K562 (cell line): ENCODE results near the gene TRABD2B. TPM values are rescaled to one million over a fixed set of nuclear protein-coding genes. Genes with fewer than 3 reads are reported as not detected.

Experiments
- BCL6 ChIP-seq: fragments of 250-450 bp; sonication (Bioruptor Pico); IDR thresholded peaks from 2 replicates; pipeline ENCODE4 v1.4.0; 2020
- ESRRA ChIP-seq: fragments of 450-650 bp; IDR thresholded peaks from 2 replicates; pipeline ENCODE4 v1.6.1; 2014; ENCODE audit warnings: low read depth, mild to moderate bottlenecking, moderate library complexity, borderline replicate concordance
- GATAD2A ChIP-seq: fragments of 450-650 bp; IDR thresholded peaks from 2 replicates; pipeline ENCODE4 v1.6.1; 2017
- HDAC6 ChIP-seq: IDR thresholded peaks from 2 replicates; pipeline ENCODE4 v1.6.1; 2012; ENCODE audit warnings: low read depth, mild to moderate bottlenecking, control low read depth, inconsistent platforms, low read length, moderate library complexity
- HES1 ChIP-seq: fragments of 450-650 bp; IDR thresholded peaks from 2 replicates; pipeline ENCODE4 v1.6.1; 2016; ENCODE audit warnings: low read depth, mild to moderate bottlenecking, moderate library complexity
- HMG20B ChIP-seq: fragments of 250-450 bp; sonication (Bioruptor Pico); IDR thresholded peaks from 2 replicates; pipeline ENCODE4 v1.5.0; 2021; ENCODE audit warnings: mild to moderate bottlenecking
- HNRNPK ChIP-seq: fragments of 200-400 bp; formaldehyde crosslinking; IDR thresholded peaks from one replicate; pipeline ENCODE4 v1.6.1; 2018; ENCODE audit warnings: mild to moderate bottlenecking, low read depth, low read length; ENCODE audit not compliant: poor library complexity, severe bottlenecking
- NFIC ChIP-seq: fragments of 450-650 bp; IDR thresholded peaks from 2 replicates; pipeline ENCODE4 v1.6.1; 2017; ENCODE audit warnings: mild to moderate bottlenecking, inconsistent platforms
- RBFOX2 ChIP-seq: fragments of 200-400 bp; formaldehyde crosslinking; IDR thresholded peaks from 2 replicates; pipeline ENCODE4 v1.6.1; 2017; ENCODE audit warnings: low read depth, mild to moderate bottlenecking, low read length, moderate library complexity
- RFX1 ChIP-seq: fragments of 450-650 bp; IDR thresholded peaks from 2 replicates; pipeline ENCODE4 v1.6.1; 2016; ENCODE audit warnings: mild to moderate bottlenecking, moderate library complexity
- SRF ChIP-seq, 2 experiments: fragments of 250-450, 450-650 bp in 1 of 2; sonication (Bioruptor Pico) in 1 of 2; sonication (generic) in 1 of 2; formaldehyde crosslinking; IDR thresholded peaks; 2 replicates each; pipeline versions ENCODE4 v1.5.0 to v1.5.1; 2020 to 2022; ENCODE audit warnings: mild to moderate bottlenecking in 1 of 2, missing genetic modification reagents in 1 of 2
- SUPT5H ChIP-seq: fragments of 450-650 bp; IDR thresholded peaks from 2 replicates; pipeline ENCODE4 v1.6.1; 2016
- WHSC1 ChIP-seq: IDR thresholded peaks from one replicate; pipeline ENCODE4 v1.6.1; 2012; ENCODE audit warnings: low read length, control low read depth, inconsistent platforms
- ZBTB12 ChIP-seq: fragments of 250-450 bp; sonication (Bioruptor Pico); IDR thresholded peaks from 2 replicates; pipeline ENCODE4 v1.4.0; 2020
- ZBTB49 ChIP-seq: sonication (generic); formaldehyde crosslinking; IDR thresholded peaks from 2 replicates; pipeline ENCODE4 v1.8.0; 2022; ENCODE audit warnings: missing genetic modification reagents, mild to moderate bottlenecking, borderline replicate concordance
- ZNF197 ChIP-seq: fragments of 200-800 bp; sonication (Bioruptor generic); IDR thresholded peaks from 2 replicates; pipeline ENCODE4 v1.6.1; 2016; ENCODE audit warnings: low read depth, missing genetic modification characterization, missing compliant biosample characterization
- ZNF274 ChIP-seq: IDR thresholded peaks from 2 replicates; pipeline ENCODE4 v1.6.1; 2011; ENCODE audit warnings: low read depth, mild to moderate bottlenecking, low read length, moderate library complexity, borderline replicate concordance
- ZNF280B ChIP-seq: fragments of 250-450 bp; sonication (Bioruptor Pico); IDR thresholded peaks from 2 replicates; pipeline ENCODE4 v1.5.1; 2021; ENCODE audit warnings: mild to moderate bottlenecking
- ZNF445 ChIP-seq: fragments of 250-450 bp; sonication (Bioruptor Pico); IDR thresholded peaks from 2 replicates; pipeline ENCODE4 v1.4.0; 2020; ENCODE audit warnings: low read depth, mild to moderate bottlenecking, moderate library complexity
- ZNF668 ChIP-seq: fragments of 250-450 bp; sonication (Bioruptor Pico); IDR thresholded peaks from 2 replicates; pipeline ENCODE4 v1.8.0; 2022; ENCODE audit warnings: mild to moderate bottlenecking, inconsistent platforms
- ZNF699 ChIP-seq: fragments of 250-450 bp; sonication (Bioruptor Pico); IDR thresholded peaks from 2 replicates; pipeline ENCODE4 v1.8.0; 2021; ENCODE audit warnings: mild to moderate bottlenecking, moderate library complexity; ENCODE audit not compliant: insufficient replicate concordance
- polyA plus RNA-seq, 8 experiments: library from polyadenylated mRNA; depleted of rRNA in 4 of 8; stranded (reverse) in 5 of 8; unstranded in 3 of 8; fragments of >200 nt; fragmentation: Nextera tagmentation in 2 of 8; fragmentation: Illumina TruSeq in 1 of 8; extraction: Ambion mirVana in 2 of 8; extraction: Trizol in 1 of 8; gene quantifications; 2 replicates each; pipeline versions ENCODE4 v1.2.1 to v1.2.3, GENCODE V29; 2011 to 2014; ENCODE audit warnings: inconsistent platforms in 1 of 8, missing spikeins in 1 of 8
- total RNA-seq, 7 experiments: library from RNA; depleted of rRNA in 6 of 7; stranded (reverse); fragments of >200 nt in 6 of 7; fragmentation: Illumina TruSeq in 2 of 7; extraction: Trizol in 2 of 7; gene quantifications; 2 replicates each; pipeline versions ENCODE4 v1.2.1 to v1.2.3, GENCODE V29; 2011 to 2021; ENCODE audit warnings: low replicate concordance in 1 of 7
- TF ChIP-seq, protein P1 (sequence below): fragments of 250-450 bp; sonication (Bioruptor Pico); IDR thresholded peaks from 2 replicates; pipeline ENCODE4 v1.8.0; 2022; ENCODE audit warnings: moderate library complexity, mild to moderate bottlenecking, inconsistent platforms
- TF ChIP-seq, protein P2 (sequence below): fragments of 450-650 bp; IDR thresholded peaks from 2 replicates; pipeline ENCODE4 v1.6.1; 2016

The TRABD2B gene
- total and polyA plus RNA-seq, 9 of the 15 experiments (the other 6 are each of a cell fraction or from before 2014, with no cell fraction given) = not detected

DNA sequence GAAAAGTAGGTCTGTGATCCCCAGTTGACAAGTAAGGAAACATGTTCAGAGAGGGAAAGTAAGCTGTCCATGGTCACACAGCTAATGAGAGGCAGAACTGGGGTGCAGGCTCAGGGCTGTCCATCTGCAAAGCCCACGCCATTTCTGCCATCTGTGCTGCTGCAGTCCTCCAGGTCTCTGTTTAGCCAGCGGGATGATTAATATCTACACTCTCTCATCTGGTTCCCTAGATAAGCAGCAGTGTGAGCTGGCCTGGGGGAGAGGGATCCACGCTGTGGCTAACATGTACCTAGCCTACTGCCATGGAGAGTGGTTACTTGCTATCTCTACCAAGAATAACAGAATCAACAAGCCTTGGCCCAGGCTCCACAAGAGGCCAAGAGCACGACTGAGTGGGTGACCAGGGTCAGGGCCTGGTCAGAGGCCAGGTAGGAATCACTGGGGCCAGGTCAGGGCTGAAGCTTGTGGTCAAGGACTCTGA lies 75.2 kb downstream of the TRABD2B start (continued):
- TF ChIP-seq ZNF280B (CRISPR knock-in tag) (no peak), SUPT5H (no peak), HNRNPK (no peak), ZNF274 (no peak), RFX1 (no peak), GATAD2A (no peak), RBFOX2 (no peak), ZBTB49 (CRISPR knock-in tag) (no peak), ZNF197 (CRISPR knock-in tag) (peak; percentile 74; the same call in 1 of the 2 replicates), HMG20B (CRISPR knock-in tag) (no peak), SRF (CRISPR knock-in tag; IDR thresholded peaks at IDR 0.05) (no peak), ESRRA (0 out of 2 replicates have a peak, but pooled peaks have one; percentile 56), ZNF699 (CRISPR knock-in tag) (no peak), WHSC1 (no peak), ZNF445 (no peak), HES1 (no peak), ZNF668 (no peak), HDAC6 (no peak), ZBTB12 (CRISPR knock-in tag) (no peak), NFIC (peak; percentile 45), BCL6 (peak; percentile 58; the same call in 1 of the 2 replicates)
- TF ChIP-seq, protein P1, sequence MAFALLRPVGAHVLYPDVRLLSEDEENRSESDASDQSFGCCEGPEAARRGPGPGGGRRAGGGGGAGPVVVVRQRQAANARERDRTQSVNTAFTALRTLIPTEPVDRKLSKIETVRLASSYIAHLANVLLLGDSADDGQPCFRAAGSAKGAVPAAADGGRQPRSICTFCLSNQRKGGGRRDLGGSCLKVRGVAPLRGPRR (CRISPR knock-in tag) = no peak
- TF ChIP-seq, protein P2, sequence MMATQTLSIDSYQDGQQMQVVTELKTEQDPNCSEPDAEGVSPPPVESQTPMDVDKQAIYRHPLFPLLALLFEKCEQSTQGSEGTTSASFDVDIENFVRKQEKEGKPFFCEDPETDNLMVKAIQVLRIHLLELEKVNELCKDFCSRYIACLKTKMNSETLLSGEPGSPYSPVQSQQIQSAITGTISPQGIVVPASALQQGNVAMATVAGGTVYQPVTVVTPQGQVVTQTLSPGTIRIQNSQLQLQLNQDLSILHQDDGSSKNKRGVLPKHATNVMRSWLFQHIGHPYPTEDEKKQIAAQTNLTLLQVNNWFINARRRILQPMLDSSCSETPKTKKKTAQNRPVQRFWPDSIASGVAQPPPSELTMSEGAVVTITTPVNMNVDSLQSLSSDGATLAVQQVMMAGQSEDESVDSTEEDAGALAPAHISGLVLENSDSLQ = peak; percentile 66
